ENCODE measurements around the gene YWHAQ.

YWHAQ gene

GRCh38 chr2:9655441-9656269 lies 24.9 kb upstream of the YWHAQ start:
- TF ChIP-seq CTCF (IDR thresholded peaks at IDR 0.05; ENCODE audit: extremely low read depth, missing control alignments), result no peak
- peak; percentile 47 for DNase-seq (ENCODE audit: low spot score)

- TF ChIP-seq CTCF (IDR thresholded peaks at IDR 0.05; ENCODE audit: extremely low read depth, missing control alignments), result no peak
- no peak for DNase-seq (ENCODE audit: low spot score)
Measured at GRCh38 chr2:9654452-9655100, 23.8 kb upstream of the YWHAQ start.

GRCh38 chr2:9653485-9654271 lies 22.9 kb upstream of the YWHAQ start:
- no peak for TF ChIP-seq CTCF (IDR thresholded peaks at IDR 0.05; ENCODE audit: extremely low read depth, missing control alignments)
- DNase-seq (ENCODE audit: low spot score), result no peak

GRCh38 chr2:9652898-9653479 lies 22.2 kb upstream of the YWHAQ start:
- no peak for DNase-seq (ENCODE audit: low spot score)
- no peak for TF ChIP-seq CTCF (IDR thresholded peaks at IDR 0.05; ENCODE audit: extremely low read depth, missing control alignments)

- no peak for DNase-seq (ENCODE audit: low spot score)
- no peak for TF ChIP-seq CTCF (IDR thresholded peaks at IDR 0.05; ENCODE audit: extremely low read depth, missing control alignments)
Measured at GRCh38 chr2:9652267-9652666, 21.5 kb upstream of the YWHAQ start.

- no peak for TF ChIP-seq CTCF (IDR thresholded peaks at IDR 0.05; ENCODE audit: extremely low read depth, missing control alignments)
- DNase-seq (ENCODE audit: low spot score), result no peak
Measured at GRCh38 chr2:9650119-9650821, 19.5 kb upstream of the YWHAQ start.

Data from GM20000 (cell line).